OCI-LY7 (cell line): ENCODE measurements around the gene TMA7B. TPM values are rescaled to one million over a fixed set of nuclear protein-coding genes. Genes with fewer than 3 reads are reported as not detected.

ENCODE experiments used
- BruUV-seq: library from RNA; stranded (reverse); fragments of 400-500 nt; replicated peaks from 2 replicates; lab custom pipeline; 2021; lab: Mats Ljungman, UMichigan
- CTCF ChIA-PET: fragments of 300-600 bp; sonication (Branson Sonifier 250); formaldehyde crosslinking; loops from one replicate; lab custom pipeline; 2022; ENCODE audit warnings: antibody characterized with exemption; ENCODE audit not compliant: unreplicated experiment; lab: Charles Lee
- POLR2A ChIA-PET: fragments of 300-600 bp; sonication (Branson Sonifier 250); formaldehyde crosslinking; loops from one replicate; lab custom pipeline; 2022; ENCODE audit warnings: antibody characterized with exemption; lab: Charles Lee
- DNase-seq: peaks from one replicate; pipeline ENCODE4 v3.0.0-alpha.2; 2015; ENCODE audit warnings: low spot score
- H2AFZ ChIP-seq: fragments of 200-600 bp; sonication (generic), shearing (Covaris generic); 2 replicates; pipeline ENCODE4 v1.6.1; 2014; ENCODE audit warnings: mild to moderate bottlenecking, antibody characterized with exemption, low read length, moderate library complexity
- H3K27ac ChIP-seq: fragments of 200-600 bp; sonication (generic); 2 replicates; pipeline ENCODE4 v1.5.1; 2014; ENCODE audit warnings: mixed run types, low read depth, mild to moderate bottlenecking, moderate library complexity, low read length, inconsistent platforms; ENCODE audit not compliant: poor library complexity, severe bottlenecking
- H3K36me3 ChIP-seq: fragments of 200-600 bp; sonication (generic); 2 replicates; pipeline ENCODE4 v1.6.1; 2014; ENCODE audit warnings: mild to moderate bottlenecking, antibody characterized with exemption, low read length, moderate library complexity, mixed read lengths; ENCODE audit not compliant: insufficient read depth
- H3K4me1 ChIP-seq: fragments of 200-600 bp; sonication (generic); 2 replicates; pipeline ENCODE4 v1.5.1; 2014; ENCODE audit warnings: mild to moderate bottlenecking, low read length; ENCODE audit not compliant: insufficient read depth, poor library complexity, severe bottlenecking
- H3K4me2 ChIP-seq: fragments of 200-600 bp; sonication (generic); 2 replicates; pipeline ENCODE4 v1.6.1; 2014; ENCODE audit warnings: mild to moderate bottlenecking, low read length
- H3K4me3 ChIP-seq: fragments of 200-600 bp; sonication (generic); 2 replicates; pipeline ENCODE4 v1.5.1; 2014; ENCODE audit warnings: mild to moderate bottlenecking, low read depth, low read length; ENCODE audit not compliant: poor library complexity, severe bottlenecking
- H3K79me2 ChIP-seq: fragments of 200-600 bp; sonication (generic); 2 replicates; pipeline ENCODE4 v1.6.1; 2016; ENCODE audit warnings: low read depth, mild to moderate bottlenecking, low read length, moderate library complexity, mixed read lengths; ENCODE audit not compliant: insufficient read depth
- H3K9me2 ChIP-seq: fragments of 200-600 bp; sonication (generic); 2 replicates; pipeline ENCODE4 v1.6.1; 2016; ENCODE audit warnings: mild to moderate bottlenecking, low read length, mixed read lengths; ENCODE audit not compliant: insufficient read depth
- H3K9me3 ChIP-seq: fragments of 200-600 bp; sonication (generic); 2 replicates; pipeline ENCODE4 v1.6.1; 2014; ENCODE audit warnings: mild to moderate bottlenecking, mixed run types, low read length, mixed read lengths
- H4K20me1 ChIP-seq: fragments of 200-600 bp; sonication (generic); 2 replicates; pipeline ENCODE4 v1.6.1; 2014; ENCODE audit warnings: mild to moderate bottlenecking, antibody characterized with exemption, low read length, moderate library complexity, mixed read lengths; ENCODE audit not compliant: insufficient read depth
- CTCF ChIP-seq: fragments of 200-600 bp; sonication (generic); conservative IDR thresholded peaks from 2 replicates; pipeline ENCODE4 v1.5.1; 2014; ENCODE audit warnings: mild to moderate bottlenecking, antibody characterized with exemption, low read length, moderate library complexity, mixed read lengths
- EZH2phosphoT487 ChIP-seq: fragments of 200-600 bp; sonication (generic); IDR thresholded peaks from 2 replicates; pipeline ENCODE4 v1.6.1; 2018; ENCODE audit warnings: low read depth, borderline replicate concordance, mild to moderate bottlenecking, mixed run types, antibody characterized with exemption, low read length, moderate library complexity, mixed read lengths
- intact Hi-C: fragments of 100-400 bp; cut with micrococcal nuclease; formaldehyde crosslinking; loops from one replicate; pipeline ENCODE4 v1.10.0; 2022; ENCODE audit not compliant: unreplicated experiment
- total RNA-seq, 2 experiments: library from RNA; depleted of rRNA in 1 of 2; stranded (reverse); fragments of >200 nt in 1 of 2; shearing (Covaris generic) in 1 of 2; gene quantifications; 2 replicates each; pipeline ENCODE4 v1.2.3, GENCODE V29; 2014 to 2022

The TMA7B gene
- total RNA-seq, 2 experiments from 2014 or later = not detected

GRCh38 chr22:39917776-39918495, 42.3 kb upstream of the TMA7B start:
- CTCF ChIA-PET = no interaction called here
- Histone ChIP-seq H3K4me1 (no peaks in the 10 kb centered on the region), H2AFZ (no peak overlapping the region), H3K36me3 (no peaks in the 10 kb centered on the region), H3K79me2 (no peaks in the 10 kb centered on the region), H3K9me2 (no peaks in the 10 kb centered on the region), H3K4me3 (no peak overlapping the region), H3K9me3 (no peaks in the 10 kb centered on the region), H3K4me2 (no peak overlapping the region), H3K27ac (no peak overlapping the region), H4K20me1 (no peaks in the 10 kb centered on the region)
- no TSS peak for BruUV-seq
- TF ChIP-seq EZH2phosphoT487 (no peak), CTCF (no peak)
- DNase-seq = no peak
- intact Hi-C loops = no loop called here
- POLR2A ChIA-PET = no interaction called here

GRCh38 chr22:39920134-39920743, 40.0 kb upstream of the TMA7B start:
- TF ChIP-seq EZH2phosphoT487 = no peak
- no peak for TF ChIP-seq CTCF
- Histone ChIP-seq H3K36me3 (no peaks in the 10 kb centered on the region), H3K4me2 (no peak overlapping the region), H3K4me1 (no peaks in the 10 kb centered on the region), H3K79me2 (no peaks in the 10 kb centered on the region), H3K9me2 (no peaks in the 10 kb centered on the region), H3K4me3 (no peak overlapping the region), H3K27ac (no peak overlapping the region), H3K9me3 (no peaks in the 10 kb centered on the region), H4K20me1 (no peaks in the 10 kb centered on the region), H2AFZ (no peak overlapping the region)
- no peak for DNase-seq
- ChIA-PET CTCF (interaction anchor here (1.0 kb wide), 1 partner anchor 18 kb away, joined by 3 read pairs; no protein-coding TSS in a partner anchor), POLR2A (no interaction called here)
- intact Hi-C loops = no loop called here
- BruUV-seq = no TSS peak

- TF ChIP-seq EZH2phosphoT487 (no peak), CTCF (no peak)
- Histone ChIP-seq H3K79me2 (no peaks in the 10 kb centered on the region), H3K36me3 (no peaks in the 10 kb centered on the region), H2AFZ (no peak overlapping the region), H4K20me1 (no peaks in the 10 kb centered on the region), H3K27ac (no peak overlapping the region), H3K9me3 (no peaks in the 10 kb centered on the region), H3K9me2 (no peaks in the 10 kb centered on the region), H3K4me1 (no peaks in the 10 kb centered on the region), H3K4me3 (no peak overlapping the region), H3K4me2 (no peak overlapping the region)
- intact Hi-C loops = no loop called here
- BruUV-seq = no TSS peak
- no peak for DNase-seq
- CTCF ChIA-PET = no interaction called here
- POLR2A ChIA-PET = no interaction called here
Observed at GRCh38 chr22:39923696-39924095, 36.5 kb upstream of the TMA7B start.
